A204.1 (cell line): Measurements from ENCODE around the gene ELL2.
"Not testable (repeated sequence)": the region's sequence is repeated elsewhere in the genome, so short reads cannot be mapped to it uniquely, and the experiment has no call there.

Experiments
- FAIRE-seq: peaks from 2 replicates; lab custom pipeline; 2012; peaks lifted over from hg19 to GRCh38; lab: Jason Lieb, UNC

Gene ELL2

DNA sequence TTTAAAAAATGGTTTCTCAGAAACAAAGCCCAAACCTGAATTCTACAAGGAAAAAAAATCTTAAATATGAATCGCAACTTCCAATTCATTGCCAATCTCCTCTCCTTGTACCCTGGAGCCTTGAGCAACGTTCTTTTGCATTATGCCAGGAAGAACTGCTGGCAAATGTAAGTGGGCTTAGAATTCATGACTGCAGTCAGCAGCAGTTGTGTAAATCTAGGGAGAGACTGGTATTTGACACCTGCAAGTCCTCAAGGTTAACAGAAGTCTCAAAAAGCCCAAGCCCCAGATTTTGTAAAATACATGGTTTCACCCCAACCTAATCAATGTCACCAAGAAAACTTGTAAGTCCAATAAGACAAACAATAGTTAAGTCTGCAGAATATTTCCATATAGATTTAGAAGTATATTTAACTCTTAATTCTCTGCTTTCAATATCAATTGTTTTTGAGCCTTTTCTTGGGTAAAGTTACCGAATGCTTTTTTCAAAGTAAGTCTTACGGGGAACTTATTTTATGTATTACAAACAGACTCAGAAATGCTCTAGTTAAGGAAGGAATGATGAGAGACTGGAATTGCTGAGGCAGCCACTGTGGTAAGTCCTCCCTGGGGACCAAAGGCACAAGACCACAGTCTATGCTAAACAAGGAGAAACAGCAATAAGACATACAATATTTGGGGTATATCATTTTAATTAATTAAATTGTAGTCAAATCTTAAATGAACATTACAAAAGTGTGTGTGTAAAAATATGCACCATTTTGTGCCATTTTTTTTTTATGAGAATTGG is 31.3 kb downstream of the ELL2 start:
- FAIRE-seq, result no peak

DNA sequence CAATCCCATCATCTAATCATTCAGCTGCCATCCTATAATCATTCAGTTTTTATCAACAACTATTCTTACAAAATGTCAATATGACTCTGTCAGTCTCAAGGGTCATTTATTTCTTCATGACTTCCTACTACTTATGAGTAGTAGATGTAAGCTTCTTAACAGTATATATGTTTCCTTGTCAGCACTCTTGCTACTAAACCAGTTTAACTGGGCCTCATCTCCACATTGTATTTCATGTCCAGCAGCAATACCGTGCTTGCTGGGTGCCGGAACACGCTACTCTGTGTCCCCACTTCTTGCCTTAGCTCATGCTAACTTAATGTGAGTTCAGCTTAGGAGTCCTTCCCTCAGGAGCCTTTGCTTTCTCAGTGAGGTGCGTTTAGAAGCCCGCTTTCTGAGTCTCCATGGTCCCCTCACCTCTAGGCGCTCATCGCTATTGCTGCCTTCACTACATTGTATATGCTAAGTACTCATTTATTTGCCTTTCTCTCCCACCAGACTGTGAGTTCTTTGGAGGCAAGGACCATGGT is 32.9 kb downstream of the ELL2 start:
- FAIRE-seq, result no peak

DNA sequence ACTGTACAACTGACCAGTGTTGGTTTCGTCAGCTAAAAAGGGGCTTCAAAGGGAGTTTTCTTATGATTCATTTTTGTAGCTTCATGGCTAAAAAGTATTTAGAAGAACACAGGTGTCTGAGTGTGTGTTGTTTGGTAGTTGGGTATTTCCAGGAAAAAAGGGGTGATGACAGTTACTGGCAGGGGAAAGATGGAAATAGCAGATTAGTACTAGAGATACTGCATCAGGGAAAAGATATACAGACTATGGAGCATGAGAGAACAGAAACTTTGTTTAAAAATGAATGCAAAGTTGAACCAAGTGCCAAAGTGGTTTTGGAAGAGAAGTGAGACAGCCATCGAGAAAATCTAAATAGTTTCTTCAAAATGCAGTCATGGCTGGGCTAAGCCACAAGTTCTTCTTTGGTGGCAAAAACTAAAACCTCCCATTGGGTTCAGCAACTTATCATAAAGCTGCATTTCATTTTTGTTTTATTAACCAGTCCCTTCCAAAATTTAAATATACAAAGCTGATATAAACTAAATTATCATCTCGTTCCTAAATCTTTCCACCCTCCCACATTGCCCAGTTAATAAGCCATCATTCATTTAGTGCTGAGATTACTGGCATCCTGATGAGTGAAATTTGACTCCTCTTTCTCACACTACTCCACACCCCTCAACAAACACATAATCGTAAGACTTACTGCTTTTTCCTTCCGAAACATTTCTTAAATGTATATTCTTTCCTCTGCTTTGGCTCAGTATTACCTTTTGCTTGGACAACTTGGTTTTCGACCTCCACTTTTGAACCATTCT is 33.5 kb downstream of the ELL2 start:
- FAIRE-seq, result no peak

DNA sequence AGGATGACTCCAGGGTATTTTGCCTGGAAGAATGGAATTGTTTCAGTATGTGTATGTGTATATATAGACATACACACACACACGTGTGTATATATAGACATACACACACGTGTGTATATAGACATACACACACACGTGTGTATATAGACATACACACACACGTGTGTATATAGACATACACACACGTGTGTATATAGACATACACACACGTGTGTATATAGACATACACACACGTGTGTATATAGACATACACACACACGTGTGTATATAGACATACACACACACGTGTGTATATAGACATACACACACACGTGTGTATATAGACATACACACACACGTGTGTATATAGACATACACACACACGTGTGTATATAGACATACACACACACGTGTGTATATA is 34.4 kb downstream of the ELL2 start:
- FAIRE-seq, result not testable (repeated sequence)

DNA sequence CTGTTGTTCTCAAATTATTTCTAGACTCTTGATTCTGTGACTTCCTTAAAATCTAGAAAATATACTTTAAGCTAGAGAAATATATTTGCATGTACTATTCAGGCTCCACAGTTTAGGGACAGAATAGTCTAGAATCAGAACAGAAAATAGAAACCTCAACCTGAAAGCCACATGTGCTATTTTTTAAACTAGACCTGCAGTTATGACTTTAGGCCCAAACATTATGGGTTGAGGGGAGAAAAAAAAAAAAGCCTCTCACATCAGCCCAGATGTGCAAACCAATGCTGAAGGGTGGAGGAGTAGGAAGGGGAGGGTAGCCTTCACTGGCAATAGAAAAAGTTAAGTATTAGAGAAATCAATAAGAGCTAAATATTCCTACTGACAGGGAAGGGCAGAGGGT is 35.7 kb downstream of the ELL2 start:
- FAIRE-seq, result no peak

DNA sequence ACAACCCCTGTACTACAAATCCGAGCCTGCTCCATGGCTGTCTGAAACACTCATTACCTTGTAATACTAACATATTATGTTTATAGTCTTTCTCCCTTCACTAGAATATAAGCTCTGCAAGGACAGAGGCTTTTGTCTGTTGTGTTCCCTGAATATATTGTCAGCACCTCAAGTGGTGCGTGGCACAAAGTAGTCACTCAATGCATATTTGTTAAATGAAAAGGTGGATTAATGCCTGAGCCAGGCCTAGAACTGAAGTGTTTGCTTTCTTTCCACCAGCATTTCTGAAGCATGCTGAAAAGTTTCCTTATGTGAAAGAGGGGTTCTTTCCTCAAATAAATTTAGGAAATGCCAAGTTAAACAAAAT is 36.3 kb downstream of the ELL2 start:
- no peak for FAIRE-seq

DNA sequence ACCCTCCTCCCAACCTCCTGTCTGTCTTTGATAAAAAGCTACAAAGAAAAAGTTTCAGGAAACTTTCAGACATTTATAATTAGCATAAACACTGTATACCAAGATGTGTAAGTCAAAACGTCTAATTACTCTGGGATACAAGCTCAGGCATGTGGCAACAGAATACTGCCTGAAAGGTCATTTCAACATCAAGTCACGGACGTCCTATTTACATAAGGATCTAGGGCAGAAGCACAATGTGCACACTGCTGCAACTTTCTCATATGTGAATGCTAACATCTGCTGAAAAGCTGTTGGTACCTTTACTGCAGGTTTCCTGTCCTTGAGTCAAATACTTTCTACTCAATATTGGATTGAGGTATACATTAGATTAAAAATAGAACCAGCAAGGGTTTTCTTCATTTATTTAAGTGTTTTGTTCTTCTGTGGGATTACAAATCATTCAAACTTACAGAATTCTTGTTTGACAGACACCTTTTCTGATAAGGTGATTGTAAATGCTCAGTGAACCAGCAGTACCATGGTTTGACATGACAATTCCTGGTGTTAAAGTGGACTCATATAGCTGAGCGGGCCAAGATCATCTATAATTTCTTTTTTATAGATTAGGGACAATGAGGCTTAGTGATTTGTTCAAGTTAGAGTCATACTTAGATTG is 36.8 kb downstream of the ELL2 start:
- FAIRE-seq, result no peak

DNA sequence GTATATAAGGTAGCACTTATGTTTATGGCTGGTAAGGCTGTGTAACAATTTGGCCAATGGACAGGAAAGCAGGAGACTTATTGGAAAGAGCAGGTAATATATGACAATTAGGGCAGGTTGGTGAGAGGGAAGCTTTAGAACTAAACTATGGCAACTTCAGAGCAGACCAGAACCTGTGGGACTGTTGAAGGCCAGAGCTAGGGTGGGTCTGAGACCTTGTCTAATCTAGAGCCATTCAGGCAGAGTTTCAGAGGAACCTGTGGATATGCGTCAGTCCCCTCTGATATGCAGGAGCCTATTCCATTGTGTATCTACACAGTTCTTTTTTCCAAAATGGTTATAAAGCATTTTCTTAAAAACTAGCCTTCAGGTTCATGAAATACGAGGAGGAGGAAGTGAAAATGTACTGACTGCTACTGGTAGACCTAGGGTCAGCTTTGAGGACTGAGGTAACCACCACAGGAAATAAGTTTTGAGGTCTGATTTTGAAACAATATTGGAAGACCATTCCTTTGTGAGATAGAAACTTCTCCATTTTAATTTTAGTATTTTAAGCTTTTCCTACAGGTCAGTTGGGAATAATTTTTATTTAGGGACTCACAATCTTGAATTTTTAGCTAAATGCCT is 37.6 kb downstream of the ELL2 start:
- FAIRE-seq, result no peak

DNA sequence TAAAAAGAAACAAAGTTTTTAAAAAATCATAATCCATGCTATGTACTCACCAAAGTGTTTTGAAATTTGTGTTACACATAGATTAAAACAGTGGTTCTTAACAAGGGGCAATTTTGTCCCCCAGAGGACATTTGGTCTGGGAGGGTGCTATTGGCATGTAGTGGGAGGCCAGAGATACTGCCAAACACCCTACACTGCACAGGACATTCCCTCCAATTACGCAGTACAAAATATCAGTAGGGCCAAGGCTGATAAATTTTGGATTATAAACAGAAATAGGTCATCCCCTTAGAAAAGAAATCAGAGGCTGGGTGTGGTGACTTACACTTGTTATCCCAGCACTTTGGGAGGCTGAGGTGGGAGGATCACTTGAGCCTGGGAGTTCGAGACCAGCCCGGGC is 38.9 kb downstream of the ELL2 start:
- no peak for FAIRE-seq

DNA sequence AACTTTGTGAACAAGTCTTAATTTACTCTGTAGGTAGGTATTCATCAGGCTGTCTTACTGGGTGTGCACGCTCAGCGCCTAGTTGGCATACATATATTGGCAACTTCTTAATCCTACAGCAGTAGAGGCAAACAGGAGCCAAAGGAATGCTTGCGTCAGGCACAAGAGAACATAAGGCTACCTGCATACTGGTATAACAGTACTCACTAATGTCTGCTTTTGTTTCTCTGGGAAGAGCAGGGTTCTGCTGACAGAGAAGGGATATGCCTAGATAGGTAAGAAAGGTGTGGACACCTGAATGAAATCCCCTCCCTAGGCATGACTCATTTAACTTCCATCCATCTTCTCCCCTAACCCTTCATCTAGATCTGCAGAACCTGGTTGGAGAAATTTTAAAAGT is 40.1 kb downstream of the ELL2 start:
- no peak for FAIRE-seq

DNA sequence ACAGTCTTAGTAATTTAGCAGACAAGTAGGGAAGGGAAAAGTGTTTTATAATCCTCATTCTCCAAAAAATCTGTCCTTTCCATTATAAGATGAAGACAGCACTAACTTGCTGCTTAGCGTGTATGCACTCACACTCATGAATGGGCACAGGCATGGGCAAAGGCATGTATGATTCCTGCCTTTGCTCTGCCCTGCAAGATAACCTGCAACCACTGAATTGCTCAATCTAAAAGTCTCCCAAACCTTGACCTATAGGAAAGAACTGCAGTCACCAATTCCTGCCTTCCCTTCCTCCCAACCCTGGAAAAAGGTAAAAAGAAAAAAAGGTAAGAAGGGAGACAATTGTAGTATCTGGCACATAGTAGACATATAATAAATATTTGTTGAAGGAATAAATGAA is 40.8 kb downstream of the ELL2 start:
- no peak for FAIRE-seq

DNA sequence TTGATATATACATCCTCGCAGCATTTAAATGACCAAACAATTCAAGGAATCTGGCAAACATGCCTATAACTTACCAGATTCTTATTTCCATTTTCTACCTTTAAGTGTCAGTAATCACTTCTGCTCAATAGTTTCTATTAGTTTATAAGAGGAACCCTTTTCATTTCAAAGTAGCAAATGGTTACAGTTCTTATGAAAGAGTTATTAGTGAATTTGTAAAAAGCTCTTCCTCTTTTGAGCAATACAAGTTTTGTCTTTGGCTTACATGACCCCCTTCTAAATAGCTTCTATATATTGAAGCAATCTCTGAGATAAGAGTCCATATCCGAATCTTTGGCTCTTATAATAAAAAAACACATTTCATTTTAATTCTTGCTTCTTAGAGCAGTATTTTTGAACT is 42.0 kb downstream of the ELL2 start:
- FAIRE-seq, result no peak

DNA sequence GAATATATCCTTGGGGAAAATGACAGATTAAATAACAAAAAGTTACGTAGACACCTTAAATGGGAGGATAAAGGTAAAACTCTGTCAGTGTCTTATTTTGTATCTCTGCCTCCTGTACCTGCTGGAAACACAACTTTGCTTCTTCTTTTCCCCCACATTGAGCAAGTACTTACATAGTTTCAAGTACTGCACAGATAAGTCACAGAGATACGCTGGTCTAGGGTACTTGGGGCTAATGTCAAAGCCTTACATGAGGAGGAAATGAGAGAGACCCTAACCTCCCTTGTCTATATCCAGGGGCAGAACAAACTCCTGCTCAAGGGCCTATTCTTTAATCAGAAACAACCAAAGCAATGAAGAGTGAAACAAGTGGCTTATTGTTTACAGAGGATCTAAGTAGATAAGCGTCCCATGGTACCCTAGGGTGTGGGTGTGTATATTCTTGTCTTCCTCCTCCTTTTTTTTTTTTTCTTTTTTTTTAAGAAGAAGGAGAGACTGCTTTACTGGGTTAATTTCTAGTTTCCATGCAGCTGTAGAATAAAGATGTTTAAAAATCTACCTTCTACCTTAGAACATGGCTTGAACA is 43.1 kb downstream of the ELL2 start:
- no peak for FAIRE-seq

DNA sequence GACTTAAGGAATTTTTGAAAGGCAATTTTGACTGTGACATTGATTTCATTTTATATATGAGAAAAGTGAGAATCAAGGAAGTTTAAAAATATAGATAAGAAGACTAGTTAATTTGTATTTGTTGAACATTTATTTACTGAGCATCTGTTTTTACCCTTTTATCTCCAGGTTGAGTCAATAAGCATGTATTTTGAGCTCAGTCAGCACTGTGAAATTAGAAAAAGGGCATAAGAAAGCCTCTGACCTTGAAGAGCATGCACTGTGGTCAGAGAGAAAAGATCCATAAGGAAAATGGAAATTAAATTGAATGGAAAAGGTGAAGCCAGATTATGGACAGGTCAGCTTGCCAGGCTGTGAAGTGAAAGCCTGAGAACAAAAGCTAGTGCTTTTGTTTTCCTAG is 44.4 kb downstream of the ELL2 start:
- FAIRE-seq, result no peak

DNA sequence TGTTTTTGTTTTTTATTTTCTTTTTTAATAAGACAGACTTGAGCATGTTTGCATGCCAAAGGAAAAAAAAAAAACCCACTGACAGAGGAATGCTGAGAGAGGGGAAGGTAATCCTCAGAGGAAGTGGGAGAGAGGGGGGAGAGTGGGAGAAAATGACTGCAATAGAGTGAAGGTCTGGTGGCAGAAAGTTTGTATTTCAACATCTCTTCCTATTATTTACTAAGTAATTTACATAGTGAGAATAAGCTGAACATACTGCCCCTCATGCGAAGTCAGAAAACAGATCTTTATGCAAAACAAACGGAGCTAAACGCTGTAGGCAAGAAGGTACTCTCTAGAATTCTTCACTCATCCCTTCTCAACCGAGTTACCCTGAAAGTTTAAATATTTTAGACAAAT is 45.0 kb downstream of the ELL2 start:
- FAIRE-seq, result no peak

DNA sequence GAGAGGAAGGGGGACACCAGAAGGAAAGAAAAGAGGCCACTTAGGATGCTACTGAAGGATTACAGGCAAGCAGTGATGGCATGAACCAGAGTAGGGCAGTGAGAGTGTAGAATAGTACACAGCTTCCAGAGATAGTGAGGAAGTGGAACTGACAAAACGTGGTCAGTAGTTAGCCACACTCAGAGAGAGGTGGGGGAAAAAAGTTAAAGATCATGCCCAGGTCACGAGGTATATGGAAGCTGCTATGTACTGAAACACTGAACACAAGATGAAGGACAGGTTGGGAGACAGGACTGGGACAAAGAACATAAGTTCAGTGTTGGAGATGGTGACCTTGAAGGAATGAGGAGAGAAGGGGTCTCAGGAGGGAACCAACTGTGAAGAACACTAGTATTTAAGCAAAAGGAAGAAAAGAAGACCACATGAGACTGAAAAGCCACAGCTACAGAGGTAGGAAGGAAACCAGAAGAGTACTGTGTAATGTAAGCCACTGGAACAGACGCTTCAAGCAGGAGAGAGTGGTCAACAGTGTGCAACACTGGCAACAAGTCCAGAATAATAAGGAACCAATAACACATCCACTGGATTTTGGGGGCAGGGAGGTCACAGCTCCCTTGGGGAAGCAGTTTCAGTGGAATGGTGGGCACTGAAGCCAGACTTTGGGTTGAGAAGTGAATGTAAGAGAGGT is 45.5 kb downstream of the ELL2 start:
- no peak for FAIRE-seq

DNA sequence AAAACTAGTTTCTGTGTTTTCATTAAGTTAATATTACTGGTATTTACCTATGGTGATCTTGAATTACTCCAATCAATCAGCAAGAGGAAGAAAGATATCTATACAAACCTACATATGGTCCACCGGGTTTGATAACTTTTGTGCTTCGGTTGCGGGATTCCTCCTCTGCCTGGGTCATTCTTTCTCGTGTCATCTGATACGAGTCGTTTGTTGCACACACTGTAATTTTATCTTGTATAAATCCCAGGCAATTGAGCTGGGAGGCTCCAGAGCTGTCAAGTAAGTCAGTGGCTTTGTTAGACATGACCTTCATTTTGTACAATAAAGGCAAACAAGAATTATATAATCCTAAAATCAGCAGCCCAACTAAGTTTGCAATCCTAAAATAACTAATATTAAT is 48.0 kb downstream of the ELL2 start:
- no peak for FAIRE-seq

DNA sequence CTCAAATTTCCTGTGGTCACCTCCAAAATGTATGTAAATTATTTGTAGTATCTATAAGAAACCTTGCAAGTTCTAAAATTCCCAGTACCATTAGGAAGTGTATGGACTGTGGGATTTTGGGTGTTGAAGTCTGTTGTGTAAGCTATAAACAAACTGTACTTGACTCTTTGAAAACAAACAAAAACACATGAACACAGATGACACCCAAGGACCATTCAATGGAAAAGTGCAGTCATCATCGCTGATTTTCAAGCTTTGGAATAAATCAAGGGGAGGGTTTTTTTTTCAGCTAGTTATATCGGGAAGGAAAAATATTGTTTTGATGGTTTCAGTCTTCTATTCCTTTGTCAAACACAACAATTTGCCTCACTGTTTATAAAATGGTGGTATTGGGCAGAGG is 49.6 kb downstream of the ELL2 start:
- no peak for FAIRE-seq

DNA sequence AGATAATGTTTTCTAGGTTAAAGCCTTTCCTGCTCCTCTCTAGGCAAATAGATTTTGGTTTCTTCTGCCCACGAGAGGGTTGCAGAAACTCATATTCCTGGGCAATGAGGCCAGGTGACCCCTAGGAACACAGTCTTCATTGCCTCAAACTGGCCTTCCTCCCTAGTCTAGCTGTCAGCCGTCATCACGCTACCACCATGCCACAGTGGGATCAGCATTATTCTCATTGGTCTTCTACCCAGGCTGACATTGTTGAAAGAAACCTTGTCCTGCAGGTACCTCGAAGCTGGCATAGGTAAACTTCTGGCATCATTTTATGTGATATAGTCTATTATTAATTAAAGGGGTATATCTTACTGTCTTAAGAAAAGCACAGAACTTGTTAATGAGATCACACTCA is 51.1 kb downstream of the ELL2 start:
- FAIRE-seq, result no peak

DNA sequence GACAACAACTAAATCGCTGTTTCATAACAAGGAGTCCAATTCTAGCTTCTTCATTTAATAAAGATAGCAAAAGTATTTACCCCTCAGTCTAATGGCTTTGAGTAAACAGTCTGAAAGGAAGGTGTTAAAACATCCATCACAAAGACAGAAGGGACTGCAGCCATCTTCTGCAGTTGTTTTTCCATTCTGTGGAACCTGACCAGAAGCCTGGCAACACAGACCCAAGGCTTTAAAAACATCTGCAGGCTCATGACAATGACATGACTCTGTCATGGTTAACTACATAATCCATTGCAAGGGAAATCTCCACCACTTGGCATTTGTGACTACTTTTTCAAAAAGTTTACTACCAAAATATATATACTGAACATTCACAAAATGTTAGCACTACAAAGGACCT is 51.9 kb downstream of the ELL2 start:
- FAIRE-seq, result no peak

DNA sequence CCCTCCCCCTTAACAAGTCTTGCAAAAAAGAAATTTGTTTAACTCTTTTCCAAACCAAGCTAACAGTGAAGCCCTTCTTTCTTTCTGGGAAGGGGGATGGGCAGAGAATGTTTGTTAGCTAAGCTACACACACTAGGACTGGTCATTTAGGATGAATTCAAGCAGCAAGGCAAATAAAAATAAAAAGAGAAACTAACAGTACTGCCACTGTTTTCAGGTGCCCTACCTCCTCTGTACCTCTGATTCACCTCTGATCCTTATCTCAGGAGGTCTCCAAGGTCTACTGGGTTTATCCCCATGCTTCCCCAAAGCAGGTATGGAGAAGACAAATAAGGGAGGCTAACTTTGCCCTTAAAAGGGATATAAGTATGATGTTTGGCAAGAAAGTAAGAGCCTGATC is 52.9 kb downstream of the ELL2 start:
- no peak for FAIRE-seq
